Osteoblast (primary cell): Measurements from ENCODE around the gene PTBP2. TPM values are rescaled to one million over a fixed set of nuclear protein-coding genes. Genes with fewer than 3 reads are reported as not detected.

Experiments used
- DNase-seq: peaks from one replicate; pipeline ENCODE4 v3.0.0; 2011; ENCODE audit warnings: low spot score, mixed read lengths; ENCODE audit not compliant: insufficient read length; ENCODE audit errors: missing footprints
- H2AFZ ChIP-seq: 2 replicates; pipeline ENCODE4 v1.6.0; 2011; ENCODE audit warnings: mild to moderate bottlenecking, low read length
- H3K27ac ChIP-seq: 2 replicates; pipeline ENCODE4 v1.5.1; 2011; ENCODE audit warnings: mild to moderate bottlenecking, low read depth, low read length, moderate library complexity
- H3K27me3 ChIP-seq: 2 replicates; pipeline ENCODE4 v1.6.0; 2012; ENCODE audit warnings: mild to moderate bottlenecking, control low read depth, inconsistent platforms, low read length, moderate library complexity; ENCODE audit not compliant: insufficient read depth
- H3K36me3 ChIP-seq: 2 replicates; pipeline ENCODE4 v1.5.1; 2011; ENCODE audit warnings: mild to moderate bottlenecking, low read length, control low read depth, moderate library complexity; ENCODE audit not compliant: insufficient read depth
- H3K4me1 ChIP-seq: 2 replicates; pipeline ENCODE4 v1.5.1; 2011; ENCODE audit warnings: mild to moderate bottlenecking, low read length, control low read depth, moderate library complexity; ENCODE audit not compliant: insufficient read depth
- H3K4me2 ChIP-seq: 2 replicates; pipeline ENCODE4 v1.6.0; 2011; ENCODE audit warnings: mild to moderate bottlenecking, low read length; ENCODE audit not compliant: insufficient read depth
- H3K4me3 ChIP-seq: fragments of 200-600 bp; sonication (generic); 3 replicates; pipeline ENCODE4 v1.5.1; 2012; ENCODE audit warnings: mild to moderate bottlenecking, low read length, inconsistent platforms; ENCODE audit not compliant: insufficient read depth
- H3K79me2 ChIP-seq: 2 replicates; pipeline ENCODE4 v1.6.0; 2012; ENCODE audit warnings: mild to moderate bottlenecking, low read length, control low read depth, inconsistent platforms; ENCODE audit not compliant: insufficient read depth
- H3K9me3 ChIP-seq: 2 replicates; pipeline ENCODE4 v1.5.1; 2011; ENCODE audit warnings: low read depth, low read length, control low read depth
- H4K20me1 ChIP-seq: 2 replicates; pipeline ENCODE4 v1.6.0; 2012; ENCODE audit warnings: mild to moderate bottlenecking, low read length, control low read depth; ENCODE audit not compliant: insufficient read depth
- total RNA-seq: library from RNA; depleted of rRNA; stranded (reverse); fragments of >200 nt; gene quantifications from 2 replicates; pipeline ENCODE4 v1.2.3, GENCODE V29; 2012
- TF ChIP-seq, protein P1 (sequence below): IDR thresholded peaks from 2 replicates; pipeline ENCODE4 v1.5.1; 2011; ENCODE audit warnings: mild to moderate bottlenecking, low read depth, low read length, moderate library complexity; ENCODE audit errors: extremely low read depth

Gene PTBP2
- total RNA-seq, 1 donor, result 17.0 TPM

GRCh38 chr1:96834986-96835385, 113.4 kb downstream of the PTBP2 start:
- TF ChIP-seq, protein P1, sequence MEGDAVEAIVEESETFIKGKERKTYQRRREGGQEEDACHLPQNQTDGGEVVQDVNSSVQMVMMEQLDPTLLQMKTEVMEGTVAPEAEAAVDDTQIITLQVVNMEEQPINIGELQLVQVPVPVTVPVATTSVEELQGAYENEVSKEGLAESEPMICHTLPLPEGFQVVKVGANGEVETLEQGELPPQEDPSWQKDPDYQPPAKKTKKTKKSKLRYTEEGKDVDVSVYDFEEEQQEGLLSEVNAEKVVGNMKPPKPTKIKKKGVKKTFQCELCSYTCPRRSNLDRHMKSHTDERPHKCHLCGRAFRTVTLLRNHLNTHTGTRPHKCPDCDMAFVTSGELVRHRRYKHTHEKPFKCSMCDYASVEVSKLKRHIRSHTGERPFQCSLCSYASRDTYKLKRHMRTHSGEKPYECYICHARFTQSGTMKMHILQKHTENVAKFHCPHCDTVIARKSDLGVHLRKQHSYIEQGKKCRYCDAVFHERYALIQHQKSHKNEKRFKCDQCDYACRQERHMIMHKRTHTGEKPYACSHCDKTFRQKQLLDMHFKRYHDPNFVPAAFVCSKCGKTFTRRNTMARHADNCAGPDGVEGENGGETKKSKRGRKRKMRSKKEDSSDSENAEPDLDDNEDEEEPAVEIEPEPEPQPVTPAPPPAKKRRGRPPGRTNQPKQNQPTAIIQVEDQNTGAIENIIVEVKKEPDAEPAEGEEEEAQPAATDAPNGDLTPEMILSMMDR, result no peak
- H2AFZ ChIP-seq, result no peak overlapping the region
- no peaks in the 10 kb centered on the region for H3K79me2 ChIP-seq
- DNase-seq, result no peak
- no peak overlapping the region for H3K4me3 ChIP-seq
- H3K4me1 ChIP-seq, result no peaks in the 10 kb centered on the region
- H4K20me1 ChIP-seq, result no peaks in the 10 kb centered on the region
- H3K4me2 ChIP-seq, result no peak overlapping the region
- H3K36me3 ChIP-seq, result no peaks in the 10 kb centered on the region
- no peaks in the 10 kb centered on the region for H3K27me3 ChIP-seq
- H3K27ac ChIP-seq, result no peak overlapping the region
- H3K9me3 ChIP-seq, result no peaks in the 10 kb centered on the region

DNA sequence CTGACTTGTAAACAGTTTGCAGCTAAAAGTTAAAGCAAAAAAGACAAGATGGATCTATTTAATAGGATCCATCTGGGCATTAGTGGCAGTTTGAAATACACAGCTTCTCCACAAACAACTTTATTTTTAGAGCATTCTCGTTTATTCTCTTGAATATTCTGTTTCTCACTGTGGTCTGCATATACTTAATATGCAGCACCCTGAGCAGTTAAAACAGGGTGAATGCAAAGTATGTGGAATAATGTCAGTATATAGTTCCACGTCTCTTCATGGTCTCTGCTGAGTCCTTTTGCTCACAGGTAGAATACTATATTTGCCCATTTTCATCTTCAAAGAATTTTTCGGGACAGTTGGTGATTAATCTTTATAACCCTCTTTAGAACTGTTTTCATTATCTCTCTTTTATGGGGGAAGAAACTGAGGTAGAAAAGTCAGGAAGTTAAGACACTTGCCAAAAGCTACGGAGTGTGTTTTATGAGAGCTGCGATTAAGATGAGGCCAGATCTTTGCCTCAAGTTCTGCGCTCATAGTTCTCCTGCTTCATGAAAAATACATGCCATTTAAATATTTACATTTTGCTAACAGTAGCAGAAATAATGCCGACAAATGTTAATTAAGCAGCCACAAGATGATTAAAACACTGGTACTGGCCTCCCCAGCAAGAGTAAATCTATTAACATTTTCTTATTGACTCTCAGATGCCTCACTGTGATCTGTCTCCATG, 115.6 kb downstream of the PTBP2 start:
- no peaks in the 10 kb centered on the region for H3K4me1 ChIP-seq
- no peaks in the 10 kb centered on the region for H3K79me2 ChIP-seq
- H3K27me3 ChIP-seq, result no peaks in the 10 kb centered on the region
- no peak overlapping the region for H3K27ac ChIP-seq
- no peaks in the 10 kb centered on the region for H3K36me3 ChIP-seq
- TF ChIP-seq, protein P1, result no peak
- no peak for DNase-seq
- no peaks in the 10 kb centered on the region for H4K20me1 ChIP-seq
- no peak overlapping the region for H3K4me3 ChIP-seq
- no peak overlapping the region for H2AFZ ChIP-seq
- no peaks in the 10 kb centered on the region for H3K9me3 ChIP-seq
- no peak overlapping the region for H3K4me2 ChIP-seq

DNA sequence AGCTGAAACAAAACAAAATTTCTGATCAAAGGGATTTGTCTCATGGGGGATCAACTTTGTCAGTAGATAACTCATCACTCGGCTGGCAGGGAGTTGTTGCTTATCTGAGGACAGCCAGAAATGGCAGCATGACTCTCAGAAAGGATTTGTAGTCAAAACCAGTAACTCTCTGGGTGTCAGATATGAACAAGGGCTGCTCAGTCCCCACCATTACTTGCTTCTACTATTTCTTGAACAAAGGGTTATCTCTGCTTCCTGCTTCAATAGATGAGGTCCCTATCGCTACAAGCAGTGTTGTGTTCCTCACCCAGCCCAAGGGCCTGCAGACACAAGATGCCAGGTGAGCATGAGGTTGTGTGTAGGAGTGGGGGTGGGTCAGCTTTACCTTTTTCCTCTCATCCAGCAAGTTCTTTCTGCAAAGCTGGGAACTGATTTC, 116.2 kb downstream of the PTBP2 start:
- TF ChIP-seq, protein P1, result no peak
- no peaks in the 10 kb centered on the region for H3K79me2 ChIP-seq
- no peak overlapping the region for H3K4me2 ChIP-seq
- no peak for DNase-seq
- no peak overlapping the region for H2AFZ ChIP-seq
- no peaks in the 10 kb centered on the region for H3K4me1 ChIP-seq
- no peaks in the 10 kb centered on the region for H3K27me3 ChIP-seq
- H3K36me3 ChIP-seq, result no peaks in the 10 kb centered on the region
- H4K20me1 ChIP-seq, result no peaks in the 10 kb centered on the region
- no peaks in the 10 kb centered on the region for H3K9me3 ChIP-seq
- no peak overlapping the region for H3K4me3 ChIP-seq
- H3K27ac ChIP-seq, result no peak overlapping the region

DNA sequence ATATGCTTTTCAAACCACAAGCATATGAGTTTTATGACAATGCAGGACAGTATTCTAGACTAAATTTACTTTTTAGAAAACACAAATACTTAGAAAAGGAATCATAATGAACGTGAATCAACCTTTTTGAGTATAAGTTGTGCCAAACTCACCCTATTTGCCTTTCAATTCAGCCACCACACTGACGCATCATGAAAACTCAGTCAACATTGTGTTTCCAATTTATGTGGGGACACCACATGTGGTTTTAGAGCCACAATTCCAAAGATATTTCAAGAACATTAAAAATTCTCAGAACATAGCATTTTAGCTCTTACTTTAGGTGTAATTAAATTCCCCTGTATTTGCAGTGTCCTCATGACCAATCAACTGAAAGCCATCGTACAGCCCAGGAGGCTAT, 118.8 kb downstream of the PTBP2 start:
- Histone ChIP-seq H2AFZ (no peak overlapping the region), H3K27me3 (no peaks in the 10 kb centered on the region), H3K36me3 (no peaks in the 10 kb centered on the region), H3K4me3 (no peak overlapping the region), H3K4me2 (no peak overlapping the region), H3K79me2 (no peaks in the 10 kb centered on the region), H3K27ac (no peak overlapping the region), H4K20me1 (no peaks in the 10 kb centered on the region), H3K9me3 (no peaks in the 10 kb centered on the region), H3K4me1 (no peaks in the 10 kb centered on the region)
- TF ChIP-seq, protein P1, result no peak
- DNase-seq, result no peak
